Spleen (tissue), 7 donors: ENCODE data around the gene EIF4A2.

Experiments
- CTCF ChIP-seq, 11 experiments: fragments of 200-600 bp in 7 of 11; fragments of 450-650 bp in 4 of 11; sonication (generic) in 4 of 11; IDR thresholded peaks in 8 of 11; conservative IDR thresholded peaks in 3 of 11; 1 replicate in 7 of 11; 2 replicates in 4 of 11; pipeline versions ENCODE4 v1.4.0 to v1.8.0; 2016 to 2021; ENCODE audit warnings: antibody characterized with exemption in 11 of 11, inconsistent platforms in 4 of 11, mild to moderate bottlenecking in 1 of 11
- POLR2A ChIP-seq, 3 donors: fragments of 450-650 bp; IDR thresholded peaks; one replicate each; pipeline ENCODE4 v1.5.1; 2017; ENCODE audit warnings: antibody characterized with exemption in 3 of 3, mild to moderate bottlenecking in 1 of 3
- donor health status: DM: no; HTN: no; CAD: no; lungs with moderate emphysema.
- donor health status: DM: no; HTN: no; CAD: no.
- donor health status: DM: no; HTN: no; CAD: no.

DNA sequence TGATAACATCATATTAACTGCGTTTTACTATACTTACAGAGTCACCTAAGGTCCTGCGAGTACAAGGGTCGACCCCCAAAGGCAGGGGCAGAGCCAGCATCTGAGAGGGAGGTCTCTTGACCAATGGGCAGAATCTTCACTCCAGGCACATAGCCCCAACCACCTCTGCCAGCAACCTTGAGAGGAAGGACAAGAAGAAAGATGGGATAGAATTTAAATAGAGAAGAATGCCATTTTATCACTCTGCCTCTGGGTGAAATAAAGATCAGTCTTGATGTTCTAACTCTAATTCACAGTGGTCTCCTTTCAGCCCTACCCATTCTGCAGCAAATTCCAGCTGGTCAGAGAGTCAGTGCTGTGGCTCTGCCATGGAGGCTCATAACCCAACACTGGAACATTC, 39.7 kb upstream of the EIF4A2 start:
- TF ChIP-seq CTCF (IDR thresholded peaks at IDR 0.05 in 8 of 11, conservative IDR thresholded peaks at IDR 0.05 in 3 of 11): no peak
- TF ChIP-seq POLR2A (IDR thresholded peaks at IDR 0.05): no peak
